ENCODE measurements around the gene EXOSC9. TPM values are rescaled to one million over a fixed set of nuclear protein-coding genes. Genes with fewer than 3 reads are reported as not detected.

EXOSC9 gene
- total RNA-seq, 4 donors from 2014 or later, result 12.6 to 35.9 (median 23.5) TPM

GRCh38 chr4:121765971-121766538, 35.1 kb upstream of the EXOSC9 start:
- no peak for ATAC-seq (ENCODE audit: low FRiP score)
- no peak for TF ChIP-seq CTCF (IDR thresholded peaks at IDR 0.05)
- DNase-seq (ENCODE audit: low spot score), result no peak

- no peak for TF ChIP-seq CTCF (IDR thresholded peaks at IDR 0.05)
- DNase-seq (ENCODE audit: low spot score), result no peak
- ATAC-seq (ENCODE audit: low FRiP score), result no peak
These were observed 34.0 kb upstream of the EXOSC9 start for GRCh38 chr4:121767166-121767565.

- ATAC-seq (ENCODE audit: low FRiP score) (no peak), DNase-seq (ENCODE audit: low spot score) (no peak)
- TF ChIP-seq CTCF (IDR thresholded peaks at IDR 0.05), result no peak
These were observed 31.8 kb upstream of the EXOSC9 start for GRCh38 chr4:121769341-121769740.

GRCh38 chr4:121771869-121772268, 29.3 kb upstream of the EXOSC9 start:
- ATAC-seq (ENCODE audit: low FRiP score), result no peak
- no peak for DNase-seq (ENCODE audit: low spot score)
- TF ChIP-seq CTCF (IDR thresholded peaks at IDR 0.05), result no peak

GRCh38 chr4:121773883-121774282, 27.2 kb upstream of the EXOSC9 start:
- no peak for TF ChIP-seq CTCF (IDR thresholded peaks at IDR 0.05)
- no peak for ATAC-seq (ENCODE audit: low FRiP score)
- no peak for DNase-seq (ENCODE audit: low spot score)

- ATAC-seq (ENCODE audit: low FRiP score) (no peak), DNase-seq (ENCODE audit: low spot score) (no peak)
- no peak for TF ChIP-seq CTCF (IDR thresholded peaks at IDR 0.05)
These were observed 24.3 kb upstream of the EXOSC9 start for GRCh38 chr4:121776610-121777401.

- TF ChIP-seq CTCF (IDR thresholded peaks at IDR 0.05), result no peak
- no peak for ATAC-seq (ENCODE audit: low FRiP score)
- no peak for DNase-seq (ENCODE audit: low spot score)
These were observed 23.5 kb upstream of the EXOSC9 start for GRCh38 chr4:121777625-121778024.

Data from omental fat pad (tissue), 4 donors.